SK-N-SH (cell line): ENCODE measurements around the gene NSUN2. TPM values are rescaled to one million over a fixed set of nuclear protein-coding genes. Genes with fewer than 3 reads are reported as not detected.

Experiments
- CTCF ChIA-PET: fragments of 300-600, 350-600 bp; formaldehyde crosslinking; extraction: SDS; loops from one replicate; lab custom pipeline; 2021; lab: Yijun Ruan, JAX
- POLR2A ChIA-PET: fragments of 350-600 bp; sonication (Branson Sonifier 250); formaldehyde crosslinking; extraction: SDS; loops from one replicate; lab custom pipeline; 2020; ENCODE audit warnings: antibody characterized with exemption, inconsistent platforms; lab: Yijun Ruan, JAX
- DNase-seq: peaks from one replicate; pipeline ENCODE4 v3.0.0; 2012
- H2AFZ ChIP-seq: fragments of 200-600 bp; sonication (generic); 2 replicates; pipeline ENCODE4 v1.8.1; 2016; ENCODE audit warnings: antibody characterized with exemption, mild to moderate bottlenecking, low read depth
- H3F3A ChIP-seq: fragments of 200-600 bp; sonication (generic); replicated peaks from 2 replicates; pipeline ENCODE3; 2016; ENCODE audit warnings: antibody characterized with exemption, mild to moderate bottlenecking; ENCODE audit not compliant: insufficient read depth
- H3K27ac ChIP-seq, 2 experiments: fragments of 200-500 bp in 1 of 2; fragments of 200-600 bp in 1 of 2; sonication (Bioruptor generic) in 1 of 2; sonication (generic), shearing (Covaris generic) in 1 of 2; 2 replicates each; pipeline versions ENCODE4 v1.5.1 to v1.6.1; 2014 to 2016; ENCODE audit warnings: low read depth in 2 of 2, inconsistent platforms in 1 of 2, low read length in 1 of 2, mild to moderate bottlenecking in 1 of 2, mixed read lengths in 1 of 2
- H3K27me3 ChIP-seq: fragments of 200-600 bp; sonication (generic), shearing (Covaris generic); 2 replicates; pipeline ENCODE4 v1.6.1; 2016; ENCODE audit warnings: mixed run types; ENCODE audit not compliant: insufficient read depth
- H3K36me3 ChIP-seq, 2 experiments: fragments of 200-500 bp in 1 of 2; fragments of 200-600 bp in 1 of 2; sonication (Bioruptor generic) in 1 of 2; sonication (generic) in 1 of 2; replicated peaks in 1 of 2; 2 replicates each; pipeline versions ENCODE3 to v1.5.1; 2014 to 2016; ENCODE audit warnings: low read length in 1 of 2, mild to moderate bottlenecking in 1 of 2; ENCODE audit not compliant: insufficient read depth in 2 of 2, control insufficient read depth in 1 of 2
- H3K4me1 ChIP-seq, 2 experiments: fragments of 200-500 bp in 1 of 2; fragments of 200-600 bp in 1 of 2; sonication (Bioruptor generic) in 1 of 2; sonication (generic), shearing (Covaris generic) in 1 of 2; 2 replicates each; pipeline versions ENCODE4 v1.5.1 to v1.6.1; 2014 to 2016; ENCODE audit warnings: low read depth in 1 of 2, low read length in 1 of 2, mixed run types in 1 of 2; ENCODE audit not compliant: insufficient read depth in 2 of 2, control insufficient read depth in 1 of 2
- H3K4me2 ChIP-seq: fragments of 200-600 bp; sonication (generic), shearing (Covaris generic); 2 replicates; pipeline ENCODE4 v1.6.1; 2017; ENCODE audit warnings: mixed run types
- H3K4me3 ChIP-seq, 2 experiments: fragments of 200-500 bp in 1 of 2; fragments of 200-600 bp in 1 of 2; sonication (Bioruptor generic) in 1 of 2; sonication (generic), shearing (Covaris generic) in 1 of 2; 2 replicates each; pipeline versions ENCODE4 v1.5.1 to v1.8.1; 2014 to 2016; ENCODE audit warnings: low read depth in 2 of 2, inconsistent platforms in 1 of 2, low read length in 1 of 2, mild to moderate bottlenecking in 1 of 2, mixed read lengths in 1 of 2, moderate library complexity in 1 of 2
- H3K79me2 ChIP-seq: fragments of 200-600 bp; sonication (generic); 2 replicates; pipeline ENCODE4 v1.8.1; 2017; ENCODE audit warnings: mild to moderate bottlenecking; ENCODE audit not compliant: insufficient read depth
- H3K9ac ChIP-seq: fragments of 200-600 bp; sonication (generic); 2 replicates; pipeline ENCODE4 v1.6.1; 2017; ENCODE audit warnings: mixed run types
- H3K9me2 ChIP-seq: fragments of 200-600 bp; sonication (generic); 2 replicates; pipeline ENCODE4 v1.6.1; 2017; ENCODE audit warnings: mixed run types
- H3K9me3 ChIP-seq: fragments of 200-600 bp; sonication (generic); 2 replicates; pipeline ENCODE4 v1.6.1; 2017; ENCODE audit warnings: mixed run types, mild to moderate bottlenecking, moderate library complexity
- H4K20me1 ChIP-seq: fragments of 200-600 bp; sonication (generic); 2 replicates; pipeline ENCODE4 v1.6.1; 2017; ENCODE audit warnings: mild to moderate bottlenecking, mixed run types; ENCODE audit not compliant: insufficient read depth
- CHD2 ChIP-seq: fragments of 150-350 bp; IDR thresholded peaks from 2 replicates; pipeline ENCODE4 v1.6.1; 2018; ENCODE audit warnings: low read length; ENCODE audit not compliant: partially characterized antibody
- EZH2phosphoT487 ChIP-seq: fragments of 200-600 bp; sonication (generic); IDR thresholded peaks from 2 replicates; pipeline ENCODE4 v1.6.1; 2017; ENCODE audit warnings: low read depth, mixed run types, mild to moderate bottlenecking, antibody characterized with exemption, moderate library complexity, borderline replicate concordance
- FOSL2 ChIP-seq: IDR thresholded peaks from 2 replicates; pipeline ENCODE4 v1.4.0; 2012; ENCODE audit warnings: low read depth, mild to moderate bottlenecking, moderate library complexity, borderline replicate concordance
- FOXM1 ChIP-seq: IDR thresholded peaks from 2 replicates; pipeline ENCODE4 v1.4.0; 2012; ENCODE audit warnings: low read depth, mild to moderate bottlenecking
- IRF3 ChIP-seq: fragments of 150-350 bp; IDR thresholded peaks from 2 replicates; pipeline ENCODE4 v1.6.1; 2016; ENCODE audit warnings: mild to moderate bottlenecking, low read depth, low read length
- MEF2A ChIP-seq: IDR thresholded peaks from 2 replicates; pipeline ENCODE4 v1.4.0; 2012; ENCODE audit warnings: low read depth, borderline replicate concordance
- MXI1 ChIP-seq: IDR thresholded peaks from 2 replicates; pipeline ENCODE4 v1.6.1; 2012; ENCODE audit warnings: mild to moderate bottlenecking, low read depth, low read length, improper control_type of control experiment
- NRF1 ChIP-seq: IDR thresholded peaks from 2 replicates; pipeline ENCODE4 v1.6.1; 2012; ENCODE audit warnings: low read depth, mild to moderate bottlenecking, low read length
- PBX3 ChIP-seq: IDR thresholded peaks from 2 replicates; pipeline ENCODE4; 2012
- RAD21 ChIP-seq: IDR thresholded peaks from 2 replicates; pipeline ENCODE4 v1.6.1; 2012; ENCODE audit warnings: mild to moderate bottlenecking, low read length
- RCOR1 ChIP-seq: fragments of 150-350 bp; IDR thresholded peaks from 2 replicates; pipeline ENCODE4 v1.6.1; 2017; ENCODE audit warnings: antibody characterized with exemption, low read length
- SIN3A ChIP-seq: IDR thresholded peaks from 2 replicates; pipeline ENCODE4 v1.6.1; 2012; ENCODE audit warnings: low read depth, mild to moderate bottlenecking, low read length, moderate library complexity, borderline replicate concordance
- TCF12 ChIP-seq: IDR thresholded peaks from 2 replicates; pipeline ENCODE4 v1.4.0; 2012
- TEAD4 ChIP-seq: IDR thresholded peaks from 2 replicates; pipeline ENCODE4 v1.4.0; 2012; ENCODE audit warnings: mild to moderate bottlenecking, borderline replicate concordance; ENCODE audit not compliant: insufficient read depth
- YY1 ChIP-seq: IDR thresholded peaks from 2 replicates; pipeline ENCODE4 v1.4.0; 2012; ENCODE audit warnings: low read depth, mild to moderate bottlenecking
- ZBTB33 ChIP-seq: IDR thresholded peaks from 2 replicates; pipeline ENCODE4 v1.4.0; 2012; ENCODE audit warnings: low read depth, borderline replicate concordance
- WGBS: methylation state at CpG from one replicate; pipeline ENCODE4 v1.1.6; 2017; ENCODE audit warnings: low lambda C conversion rate; 5-methylcytosine and 5-hydroxymethylcytosine counted together
- polyA plus RNA-seq, 3 experiments: library from polyadenylated mRNA; depleted of rRNA; stranded (reverse); fragments of >200 nt; gene quantifications; 2 replicates each; pipeline ENCODE4 v1.2.3, GENCODE V29; 2012
- TF ChIP-seq, protein P1 (sequence below): fragments of 200-600 bp; sonication (generic); IDR thresholded peaks from 2 replicates; pipeline ENCODE4 v1.6.1; 2017; ENCODE audit warnings: antibody characterized with exemption, mild to moderate bottlenecking, moderate library complexity
- TF ChIP-seq, protein P2 (sequence below): IDR thresholded peaks from 2 replicates; pipeline ENCODE4 v1.6.1; 2012; ENCODE audit warnings: mild to moderate bottlenecking, low read depth, low read length, moderate library complexity

NSUN2 gene
- polyA plus RNA-seq, 1 of the 3 experiments (the other 2 are of a cell fraction) = 78.9 TPM

- no peak for DNase-seq
- ChIA-PET POLR2A (no interaction called here), CTCF (no interaction called here)
- Histone ChIP-seq H3K27ac (no peak overlapping the region), H3K79me2 (peaks cover 15% of the 10 kb centered on the region), H4K20me1 (no peaks in the 10 kb centered on the region), H3K9me3 (no peaks in the 10 kb centered on the region), H3K4me3 (no peak overlapping the region), H2AFZ (no peak overlapping the region), H3K4me2 (no peak overlapping the region), H3K36me3 (peaks cover 28 to 41% of the 10 kb centered on the region in 2 experiments), H3K27me3 (no peaks in the 10 kb centered on the region), H3K4me1 (no peaks in the 10 kb centered on the region), H3F3A (no peaks in the 10 kb centered on the region), H3K9me2 (no peaks in the 10 kb centered on the region), H3K9ac (no peak overlapping the region)
- TF ChIP-seq NRF1 (no peak), RCOR1 (no peak), FOSL2 (no peak), PBX3 (no peak), TCF12 (no peak), MXI1 (no peak), IRF3 (no peak), SIN3A (no peak), YY1 (no peak), MEF2A (no peak), RAD21 (no peak), FOXM1 (no peak), ZBTB33 (no peak), CHD2 (no peak), EZH2phosphoT487 (no peak), TEAD4 (no peak)
- TF ChIP-seq, protein P1, sequence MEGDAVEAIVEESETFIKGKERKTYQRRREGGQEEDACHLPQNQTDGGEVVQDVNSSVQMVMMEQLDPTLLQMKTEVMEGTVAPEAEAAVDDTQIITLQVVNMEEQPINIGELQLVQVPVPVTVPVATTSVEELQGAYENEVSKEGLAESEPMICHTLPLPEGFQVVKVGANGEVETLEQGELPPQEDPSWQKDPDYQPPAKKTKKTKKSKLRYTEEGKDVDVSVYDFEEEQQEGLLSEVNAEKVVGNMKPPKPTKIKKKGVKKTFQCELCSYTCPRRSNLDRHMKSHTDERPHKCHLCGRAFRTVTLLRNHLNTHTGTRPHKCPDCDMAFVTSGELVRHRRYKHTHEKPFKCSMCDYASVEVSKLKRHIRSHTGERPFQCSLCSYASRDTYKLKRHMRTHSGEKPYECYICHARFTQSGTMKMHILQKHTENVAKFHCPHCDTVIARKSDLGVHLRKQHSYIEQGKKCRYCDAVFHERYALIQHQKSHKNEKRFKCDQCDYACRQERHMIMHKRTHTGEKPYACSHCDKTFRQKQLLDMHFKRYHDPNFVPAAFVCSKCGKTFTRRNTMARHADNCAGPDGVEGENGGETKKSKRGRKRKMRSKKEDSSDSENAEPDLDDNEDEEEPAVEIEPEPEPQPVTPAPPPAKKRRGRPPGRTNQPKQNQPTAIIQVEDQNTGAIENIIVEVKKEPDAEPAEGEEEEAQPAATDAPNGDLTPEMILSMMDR = no peak
- TF ChIP-seq, protein P2, sequence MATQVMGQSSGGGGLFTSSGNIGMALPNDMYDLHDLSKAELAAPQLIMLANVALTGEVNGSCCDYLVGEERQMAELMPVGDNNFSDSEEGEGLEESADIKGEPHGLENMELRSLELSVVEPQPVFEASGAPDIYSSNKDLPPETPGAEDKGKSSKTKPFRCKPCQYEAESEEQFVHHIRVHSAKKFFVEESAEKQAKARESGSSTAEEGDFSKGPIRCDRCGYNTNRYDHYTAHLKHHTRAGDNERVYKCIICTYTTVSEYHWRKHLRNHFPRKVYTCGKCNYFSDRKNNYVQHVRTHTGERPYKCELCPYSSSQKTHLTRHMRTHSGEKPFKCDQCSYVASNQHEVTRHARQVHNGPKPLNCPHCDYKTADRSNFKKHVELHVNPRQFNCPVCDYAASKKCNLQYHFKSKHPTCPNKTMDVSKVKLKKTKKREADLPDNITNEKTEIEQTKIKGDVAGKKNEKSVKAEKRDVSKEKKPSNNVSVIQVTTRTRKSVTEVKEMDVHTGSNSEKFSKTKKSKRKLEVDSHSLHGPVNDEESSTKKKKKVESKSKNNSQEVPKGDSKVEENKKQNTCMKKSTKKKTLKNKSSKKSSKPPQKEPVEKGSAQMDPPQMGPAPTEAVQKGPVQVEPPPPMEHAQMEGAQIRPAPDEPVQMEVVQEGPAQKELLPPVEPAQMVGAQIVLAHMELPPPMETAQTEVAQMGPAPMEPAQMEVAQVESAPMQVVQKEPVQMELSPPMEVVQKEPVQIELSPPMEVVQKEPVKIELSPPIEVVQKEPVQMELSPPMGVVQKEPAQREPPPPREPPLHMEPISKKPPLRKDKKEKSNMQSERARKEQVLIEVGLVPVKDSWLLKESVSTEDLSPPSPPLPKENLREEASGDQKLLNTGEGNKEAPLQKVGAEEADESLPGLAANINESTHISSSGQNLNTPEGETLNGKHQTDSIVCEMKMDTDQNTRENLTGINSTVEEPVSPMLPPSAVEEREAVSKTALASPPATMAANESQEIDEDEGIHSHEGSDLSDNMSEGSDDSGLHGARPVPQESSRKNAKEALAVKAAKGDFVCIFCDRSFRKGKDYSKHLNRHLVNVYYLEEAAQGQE = no peak
- over 99% methylated on average over 8 of the region's 8 CpGs for WGBS
Observed at GRCh38 chr5:6655432-6655831, 22.6 kb upstream of the NSUN2 start.
